B cell (primary cell): Measurements from ENCODE around the gene NOSTRIN.

ENCODE experiments used
- CTCF ChIP-seq: fragments of 200-600 bp; IDR thresholded peaks from one replicate; pipeline ENCODE4 v1.8.0; 2022; ENCODE audit warnings: antibody characterized with exemption, mild to moderate bottlenecking
- EZH2 ChIP-seq: IDR thresholded peaks from 2 replicates; pipeline ENCODE4 v1.6.1; 2012; ENCODE audit warnings: borderline replicate concordance, low read depth, mild to moderate bottlenecking, moderate library complexity, low read length; ENCODE audit not compliant: insufficient read depth, poor library complexity, severe bottlenecking

GRCh38 chr2:168821577-168821976, 19.1 kb downstream of the NOSTRIN start:
- TF ChIP-seq CTCF (no peak), EZH2 (no peak)
